PC-9 (cell line): ENCODE data around the gene ACBD3.

Experiments used
- CTCF ChIP-seq: fragments of 200-600 bp; sonication (generic); conservative IDR thresholded peaks from 2 replicates; pipeline ENCODE4 v1.6.1; 2017; ENCODE audit warnings: mixed run types, antibody characterized with exemption, mild to moderate bottlenecking, moderate library complexity
- EZH2 ChIP-seq: fragments of 200-600 bp; sonication (generic); IDR thresholded peaks from 2 replicates; pipeline ENCODE4 v1.8.0; 2017; ENCODE audit warnings: antibody characterized with exemption, low read depth

DNA sequence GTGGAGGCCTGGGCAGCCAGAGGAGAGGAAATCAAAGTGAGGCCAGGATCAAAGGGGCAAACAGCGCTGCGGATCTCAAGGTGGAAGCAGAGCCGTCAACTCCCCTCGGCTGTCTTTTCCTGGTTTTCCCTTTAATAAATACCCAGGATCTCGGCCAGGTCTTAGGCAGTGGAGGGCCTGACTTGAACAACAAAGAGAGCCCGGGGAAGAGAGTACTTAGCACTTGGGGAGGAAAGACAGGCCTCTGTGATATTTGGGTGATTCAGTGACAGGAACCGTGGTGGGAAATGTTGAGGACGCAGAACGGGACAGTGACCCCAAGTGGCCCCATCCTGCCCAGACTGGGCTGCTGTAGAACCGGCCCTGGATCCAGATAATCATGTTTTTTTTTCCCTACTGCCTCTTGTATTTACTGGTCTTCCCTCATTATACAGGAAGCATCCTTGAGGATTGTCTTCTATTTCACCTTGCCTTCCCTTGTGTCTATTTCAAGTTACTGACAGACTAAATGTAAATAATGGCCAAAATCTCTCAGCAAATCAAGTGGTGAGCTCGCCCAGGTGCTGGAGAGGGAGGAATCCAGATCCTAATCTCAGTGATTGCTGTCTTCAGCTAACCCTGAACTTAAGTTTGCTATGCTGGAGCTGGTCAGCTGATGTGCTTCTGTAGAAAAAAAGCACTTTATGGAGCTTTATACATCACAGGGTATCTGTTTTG is 34.1 kb upstream of the ACBD3 start:
- TF ChIP-seq EZH2 = no peak
- TF ChIP-seq CTCF = no peak
